ENCODE results near the gene COPZ2.
"Not testable (repeated sequence)": the region's sequence is repeated elsewhere in the genome, so short reads cannot be mapped to it uniquely, and the experiment has no call there.

The COPZ2 gene

GRCh38 chr17:48045316-48046001 lies 7.9 kb upstream of the COPZ2 start:
- DNase-seq (ENCODE audit: low read depth), result peak; percentile 80
- TF ChIP-seq, protein P1, sequence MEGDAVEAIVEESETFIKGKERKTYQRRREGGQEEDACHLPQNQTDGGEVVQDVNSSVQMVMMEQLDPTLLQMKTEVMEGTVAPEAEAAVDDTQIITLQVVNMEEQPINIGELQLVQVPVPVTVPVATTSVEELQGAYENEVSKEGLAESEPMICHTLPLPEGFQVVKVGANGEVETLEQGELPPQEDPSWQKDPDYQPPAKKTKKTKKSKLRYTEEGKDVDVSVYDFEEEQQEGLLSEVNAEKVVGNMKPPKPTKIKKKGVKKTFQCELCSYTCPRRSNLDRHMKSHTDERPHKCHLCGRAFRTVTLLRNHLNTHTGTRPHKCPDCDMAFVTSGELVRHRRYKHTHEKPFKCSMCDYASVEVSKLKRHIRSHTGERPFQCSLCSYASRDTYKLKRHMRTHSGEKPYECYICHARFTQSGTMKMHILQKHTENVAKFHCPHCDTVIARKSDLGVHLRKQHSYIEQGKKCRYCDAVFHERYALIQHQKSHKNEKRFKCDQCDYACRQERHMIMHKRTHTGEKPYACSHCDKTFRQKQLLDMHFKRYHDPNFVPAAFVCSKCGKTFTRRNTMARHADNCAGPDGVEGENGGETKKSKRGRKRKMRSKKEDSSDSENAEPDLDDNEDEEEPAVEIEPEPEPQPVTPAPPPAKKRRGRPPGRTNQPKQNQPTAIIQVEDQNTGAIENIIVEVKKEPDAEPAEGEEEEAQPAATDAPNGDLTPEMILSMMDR (conservative IDR thresholded peaks at IDR 0.05; ENCODE audit: control insufficient read depth, insufficient read depth, low read depth, low read length), result no peak
- no peak overlapping the region for H3K4me3 ChIP-seq (ENCODE audit: control insufficient read depth, low read depth, low read length)

DNA sequence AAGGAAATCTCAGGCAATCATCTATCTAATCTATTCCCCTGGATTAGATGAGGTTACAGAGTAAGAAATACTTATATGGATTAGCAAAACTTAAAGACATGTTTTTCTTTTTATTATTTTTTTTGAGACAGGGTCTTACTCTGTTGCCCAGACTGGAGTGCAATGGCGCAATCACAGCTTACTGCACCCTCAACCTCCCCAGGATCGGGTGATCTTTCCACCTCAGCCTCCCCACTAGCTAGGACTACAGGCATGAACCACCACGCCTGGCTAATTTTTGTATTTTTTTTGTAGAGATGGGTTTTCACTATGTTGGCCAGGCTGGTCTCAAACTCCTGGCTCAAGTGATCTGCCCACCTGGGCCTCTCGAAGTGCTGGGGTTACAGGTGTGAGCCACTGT lies 7.3 kb upstream of the COPZ2 start:
- TF ChIP-seq, protein P1 (conservative IDR thresholded peaks at IDR 0.05; ENCODE audit: control insufficient read depth, insufficient read depth, low read depth, low read length), result no peak
- H3K4me3 ChIP-seq (ENCODE audit: control insufficient read depth, low read depth, low read length), result no peak overlapping the region
- no peak for DNase-seq (ENCODE audit: low read depth)

DNA sequence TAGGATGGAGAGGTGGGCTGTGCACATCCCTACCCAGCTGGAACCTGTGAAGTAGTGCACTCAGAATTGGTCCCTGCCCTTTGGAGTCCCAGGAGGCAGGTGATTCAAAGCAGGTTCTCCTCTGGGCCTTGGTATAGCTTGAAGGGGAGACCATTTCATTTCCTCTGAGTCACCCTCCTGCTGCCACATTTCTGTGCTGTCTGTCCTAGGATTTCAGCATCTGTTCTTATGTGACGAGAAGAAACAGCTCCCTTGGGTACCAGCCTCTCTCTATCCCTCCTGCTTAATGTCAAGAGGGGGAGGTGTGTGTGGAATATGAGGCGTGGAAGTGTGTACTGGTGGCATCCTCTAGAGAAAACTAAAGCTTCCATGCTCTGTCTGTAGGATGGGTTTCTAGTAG lies 5.6 kb upstream of the COPZ2 start:
- DNase-seq (ENCODE audit: low read depth), result peak; percentile 43
- TF ChIP-seq, protein P1 (conservative IDR thresholded peaks at IDR 0.05; ENCODE audit: control insufficient read depth, insufficient read depth, low read depth, low read length), result no peak
- no peak overlapping the region for H3K4me3 ChIP-seq (ENCODE audit: control insufficient read depth, low read depth, low read length)

DNA sequence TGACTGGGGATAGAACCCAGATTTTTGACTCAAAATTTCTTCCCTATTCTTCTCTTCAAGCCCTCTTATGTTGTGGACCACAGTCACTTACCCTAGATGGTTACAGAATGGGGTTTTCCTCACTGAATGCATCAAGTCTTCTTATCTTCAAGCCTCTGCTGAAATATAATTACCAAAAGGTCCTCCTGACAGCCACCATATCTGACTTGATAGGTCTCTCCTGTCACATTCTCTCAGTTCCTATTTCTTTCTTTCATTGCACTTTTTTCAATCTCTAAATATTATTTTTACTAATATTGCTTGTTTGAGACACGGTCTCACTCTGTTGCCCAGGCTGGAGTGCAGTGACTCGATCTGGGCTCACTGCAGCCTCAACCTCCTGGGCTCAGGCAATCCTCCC lies 1.1 kb upstream of the COPZ2 start:
- TF ChIP-seq, protein P1 (conservative IDR thresholded peaks at IDR 0.05; ENCODE audit: control insufficient read depth, insufficient read depth, low read depth, low read length), result no peak

GRCh38 chr17:48037838-48038323 lies 284 bp upstream of the COPZ2 start:
- TF ChIP-seq, protein P1 (conservative IDR thresholded peaks at IDR 0.05; ENCODE audit: control insufficient read depth, insufficient read depth, low read depth, low read length), result no peak
- DNase-seq (ENCODE audit: low read depth), result no peak

More for the DNA sequence above, 1.1 kb upstream of the COPZ2 start:
- DNase-seq (ENCODE audit: low read depth), result no peak
- no peak overlapping the region for H3K4me3 ChIP-seq (ENCODE audit: control insufficient read depth, low read depth, low read length)

DNA sequence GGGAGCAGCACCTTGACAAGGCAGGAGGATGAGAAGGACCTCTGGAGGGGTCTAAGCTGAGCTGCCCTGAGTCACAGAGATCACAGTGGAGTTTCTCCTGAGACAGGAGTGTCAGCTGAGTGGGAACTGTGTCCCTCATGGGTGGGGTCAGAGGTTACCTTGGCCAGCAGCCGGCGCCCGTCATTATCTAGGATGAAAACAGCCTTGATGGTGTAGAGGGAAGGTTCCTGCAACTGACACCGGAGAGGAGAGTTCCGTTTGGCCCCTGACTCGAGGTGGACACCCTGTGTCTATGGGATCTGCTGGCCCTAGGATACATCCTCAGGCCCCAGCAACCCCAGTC lies 933 bp downstream of the COPZ2 start:
- H3K4me3 ChIP-seq (ENCODE audit: control insufficient read depth, low read depth, low read length), result peak overlapping the region; percentile 60
- TF ChIP-seq, protein P1 (conservative IDR thresholded peaks at IDR 0.05; ENCODE audit: control insufficient read depth, insufficient read depth, low read depth, low read length), result no peak
- DNase-seq (ENCODE audit: low read depth), result no peak

More at GRCh38 chr17:48037838-48038323, 284 bp upstream of the COPZ2 start:
- H3K4me3 ChIP-seq (ENCODE audit: control insufficient read depth, low read depth, low read length), result peak overlapping the region; percentile 34

- not testable (repeated sequence) for H3K4me3 ChIP-seq (ENCODE audit: control insufficient read depth, low read depth, low read length); DNase-seq (ENCODE audit: low read depth)
Observed at GRCh38 chr17:48034734-48035133, 2.9 kb downstream of the COPZ2 start.
